Sigmoid colon (tissue), 7 donors: Measurements from ENCODE around the gene PTPN1. TPM values are rescaled to one million over a fixed set of nuclear protein-coding genes. Genes with fewer than 3 reads are reported as not detected.

Experiments used
- DNase-seq: peaks from one replicate; pipeline ENCODE4 v3.0.0-alpha.2; 2019
- H3K27ac ChIP-seq, 4 donors: fragments of 200-600 bp; sonication (generic); one replicate each; pipeline ENCODE4 v1.5.1; 2016 to 2019; ENCODE audit warnings: mild to moderate bottlenecking in 1 of 4
- H3K27me3 ChIP-seq, 3 donors: fragments of 200-600 bp; sonication (generic); one replicate each; pipeline ENCODE4 v1.5.1; 2019; ENCODE audit warnings: mild to moderate bottlenecking in 1 of 3
- H3K36me3 ChIP-seq, 4 donors: fragments of 200-600 bp; sonication (generic); one replicate each; pipeline ENCODE4 v1.5.1; 2016 to 2019
- H3K4me1 ChIP-seq, 4 donors: fragments of 200-600 bp; sonication (generic); one replicate each; pipeline ENCODE4 v1.5.1; 2017 to 2019
- H3K4me3 ChIP-seq, 4 donors: fragments of 200-600 bp; sonication (generic); one replicate each; pipeline ENCODE4 v1.5.1; 2017 to 2019; ENCODE audit warnings: mild to moderate bottlenecking in 2 of 4, moderate library complexity in 1 of 4
- H3K9me3 ChIP-seq, 4 donors: fragments of 200-600 bp in 3 of 4; sonication (generic) in 3 of 4; one replicate each; pipeline versions ENCODE4 v1.5.1 to v1.6.1; 2013 to 2019
- EP300 ChIP-seq, 4 donors: sonication (generic); formaldehyde crosslinking; IDR thresholded peaks; one replicate each; pipeline ENCODE4 v1.6.1; 2017; ENCODE audit warnings: antibody characterized with exemption in 4 of 4
- POLR2A ChIP-seq, 2 donors: fragments of 450-650 bp; IDR thresholded peaks; one replicate each; pipeline ENCODE4 v1.6.1; 2016; ENCODE audit warnings: antibody characterized with exemption in 2 of 2, mild to moderate bottlenecking in 2 of 2, moderate library complexity in 2 of 2
- POLR2AphosphoS5 ChIP-seq, 4 donors: sonication (generic); formaldehyde crosslinking; IDR thresholded peaks; one replicate each; pipeline ENCODE4 v1.6.1; 2017; ENCODE audit warnings: antibody characterized with exemption in 4 of 4
- WGBS, 2 donors: extraction: QIAGEN DNeasy Blood & Tissue Kit; methylation state at CpG; one replicate each; pipeline ENCODE4 v1.1.7; 2013; 5-methylcytosine and 5-hydroxymethylcytosine counted together
- intact Hi-C: fragments of 100-400 bp; cut with DNase I; formaldehyde crosslinking; loops from one replicate; pipeline ENCODE4 v1.15.1; 2023
- polyA plus RNA-seq, 3 donors: library from polyadenylated mRNA; stranded (reverse); fragments of 200-250 nt; gene quantifications; one replicate each; pipeline ENCODE4 v1.2.3, GENCODE V29; 2013
- total RNA-seq, 4 donors: library from RNA; depleted of rRNA; stranded (reverse); fragments of >200 nt; gene quantifications; one replicate each; pipeline ENCODE4 v1.1.0, GENCODE V29; 2016
- TF ChIP-seq, protein P1 (sequence below), 4 experiments: fragments of 450-650 bp in 3 of 4; fragments of 200-600 bp in 1 of 4; IDR thresholded peaks; one replicate each; pipeline ENCODE4 v1.5.1; 2016 to 2019; ENCODE audit warnings: antibody characterized with exemption in 4 of 4, mild to moderate bottlenecking in 3 of 4, moderate library complexity in 2 of 4
- donor health status: healthy with polysubstance abuse.
- donor health status: Bipolar disorder and iron deficiency.
- donor health status: healthy.

The PTPN1 gene
- total and polyA plus RNA-seq, 7 donors: 14.4 to 41.5 (median 23.6) TPM

DNA sequence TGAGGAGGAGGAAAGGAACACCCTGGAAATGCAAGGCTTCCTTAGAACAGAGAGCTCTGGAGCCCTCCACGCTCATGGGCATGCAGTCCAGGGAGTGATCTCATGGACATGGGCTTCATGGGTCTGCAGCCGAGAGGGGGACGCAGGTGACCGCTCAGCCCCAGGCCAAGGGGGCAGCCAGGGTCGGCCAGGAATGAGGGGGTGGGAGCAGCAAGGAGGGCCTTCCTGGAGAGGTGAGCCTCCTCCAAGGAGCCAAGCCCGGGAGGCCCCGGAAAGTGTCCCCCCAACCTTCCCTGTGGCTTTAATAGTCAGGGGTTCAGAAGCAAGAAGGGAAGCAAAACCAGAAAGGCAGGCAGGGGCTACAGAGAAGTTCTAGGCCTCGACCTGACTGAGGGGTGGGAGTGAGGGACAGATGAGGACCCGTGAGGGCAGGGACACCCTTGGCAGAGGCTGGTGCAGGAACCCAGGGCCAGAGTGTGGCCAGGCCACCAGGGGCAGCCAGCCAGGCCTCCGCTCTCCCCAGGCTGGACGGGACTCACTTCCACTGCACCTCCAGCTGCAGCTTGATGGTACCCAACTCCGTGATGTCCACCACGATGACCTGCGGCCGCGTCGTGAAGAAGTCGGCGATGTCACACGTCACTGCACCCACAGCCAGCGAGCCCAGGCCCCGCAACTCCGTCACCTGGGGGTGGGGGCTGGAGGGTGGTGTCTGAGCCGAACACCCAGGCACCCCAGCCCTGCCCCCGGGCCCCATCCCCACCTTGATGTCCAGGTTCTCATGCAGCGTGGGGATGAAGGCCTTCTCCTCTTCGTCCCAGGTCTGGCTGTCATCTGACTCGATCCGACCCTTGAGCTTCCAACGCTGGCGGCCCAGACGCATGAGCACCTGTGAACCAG lies 97.9 kb downstream of the PTPN1 start:
- DNase-seq: no peak
- Histone ChIP-seq H3K27ac (no peak overlapping the region), H3K4me1 (no peaks in the 10 kb centered on the region), H3K27me3 (no peaks in the 10 kb centered on the region), H3K4me3 (no peak overlapping the region), H3K9me3 (no peaks in the 10 kb centered on the region), H3K36me3 (peaks cover 0 to 11% (median 0%) of the 10 kb centered on the region in 4 donors)
- WGBS, 2 donors: 91 to 93% methylated on average over 32 of the region's 32 CpGs
- TF ChIP-seq, protein P1, sequence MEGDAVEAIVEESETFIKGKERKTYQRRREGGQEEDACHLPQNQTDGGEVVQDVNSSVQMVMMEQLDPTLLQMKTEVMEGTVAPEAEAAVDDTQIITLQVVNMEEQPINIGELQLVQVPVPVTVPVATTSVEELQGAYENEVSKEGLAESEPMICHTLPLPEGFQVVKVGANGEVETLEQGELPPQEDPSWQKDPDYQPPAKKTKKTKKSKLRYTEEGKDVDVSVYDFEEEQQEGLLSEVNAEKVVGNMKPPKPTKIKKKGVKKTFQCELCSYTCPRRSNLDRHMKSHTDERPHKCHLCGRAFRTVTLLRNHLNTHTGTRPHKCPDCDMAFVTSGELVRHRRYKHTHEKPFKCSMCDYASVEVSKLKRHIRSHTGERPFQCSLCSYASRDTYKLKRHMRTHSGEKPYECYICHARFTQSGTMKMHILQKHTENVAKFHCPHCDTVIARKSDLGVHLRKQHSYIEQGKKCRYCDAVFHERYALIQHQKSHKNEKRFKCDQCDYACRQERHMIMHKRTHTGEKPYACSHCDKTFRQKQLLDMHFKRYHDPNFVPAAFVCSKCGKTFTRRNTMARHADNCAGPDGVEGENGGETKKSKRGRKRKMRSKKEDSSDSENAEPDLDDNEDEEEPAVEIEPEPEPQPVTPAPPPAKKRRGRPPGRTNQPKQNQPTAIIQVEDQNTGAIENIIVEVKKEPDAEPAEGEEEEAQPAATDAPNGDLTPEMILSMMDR (IDR thresholded peaks at IDR 0.05): no peak
- no peak for TF ChIP-seq POLR2A (IDR thresholded peaks at IDR 0.05)
- TF ChIP-seq EP300 (IDR thresholded peaks at IDR 0.05): no peak
- TF ChIP-seq POLR2AphosphoS5 (IDR thresholded peaks at IDR 0.05): no peak
- intact Hi-C loops: no loop called here

DNA sequence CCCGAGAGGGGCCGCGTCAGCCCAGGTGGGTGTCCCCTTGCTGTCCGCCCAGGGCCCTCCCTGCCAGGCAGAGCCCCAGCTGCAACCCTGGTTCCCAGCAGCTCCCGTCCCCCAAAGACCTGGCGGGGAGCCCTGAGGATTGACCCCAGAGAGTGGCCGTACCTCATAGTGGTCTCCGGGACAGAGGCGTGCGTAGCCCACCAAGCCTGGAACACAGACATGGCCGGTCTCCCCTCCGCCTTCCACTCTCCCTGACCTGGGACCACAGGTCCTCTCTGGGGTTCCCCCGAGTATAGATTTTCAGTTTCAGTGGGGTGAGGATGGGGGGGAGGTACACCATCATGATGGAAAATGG lies 98.5 kb downstream of the PTPN1 start:
- WGBS, 2 donors: 95% methylated on average over 13 of the region's 13 CpGs
- Histone ChIP-seq H3K36me3 (peaks cover 0 to 11% (median 0%) of the 10 kb centered on the region in 4 donors), H3K27ac (no peak overlapping the region), H3K27me3 (no peaks in the 10 kb centered on the region), H3K4me1 (no peaks in the 10 kb centered on the region), H3K4me3 (no peak overlapping the region), H3K9me3 (no peaks in the 10 kb centered on the region)
- intact Hi-C loops: no loop called here
- no peak for DNase-seq
- TF ChIP-seq EP300 (IDR thresholded peaks at IDR 0.05): no peak
- TF ChIP-seq POLR2A (IDR thresholded peaks at IDR 0.05): no peak
- TF ChIP-seq, protein P1 (IDR thresholded peaks at IDR 0.05): no peak
- TF ChIP-seq POLR2AphosphoS5 (IDR thresholded peaks at IDR 0.05): no peak

DNA sequence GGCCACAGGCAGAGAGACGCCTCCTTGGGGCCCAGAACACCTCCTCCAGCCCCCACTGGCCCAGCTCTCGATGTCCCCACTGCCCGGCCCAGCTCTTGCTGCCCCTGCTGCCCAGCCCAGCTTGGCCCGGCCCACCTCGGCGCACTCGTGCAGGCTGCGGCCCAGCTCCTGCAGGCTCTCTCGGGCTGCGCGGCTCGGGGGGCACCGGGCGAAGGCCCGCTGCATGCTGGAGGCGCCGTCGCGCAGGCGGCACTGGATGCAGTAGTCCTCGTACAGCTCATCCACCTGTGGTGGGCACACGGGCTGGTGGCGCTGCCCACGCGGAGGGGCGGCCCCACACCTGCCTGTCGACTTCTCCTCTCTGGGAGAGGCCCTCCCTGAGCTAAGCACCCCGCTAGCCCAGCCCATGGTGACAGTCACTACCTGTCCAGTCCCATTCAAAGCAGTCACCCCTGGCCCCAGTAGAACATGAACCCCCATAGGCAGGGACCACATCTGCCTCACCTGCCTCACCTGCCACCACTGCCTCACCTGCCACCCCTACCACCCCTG lies 99.3 kb downstream of the PTPN1 start:
- H3K4me3 ChIP-seq: no peak overlapping the region
- WGBS, 2 donors: 95% methylated on average over 28 of the region's 28 CpGs

DNA sequence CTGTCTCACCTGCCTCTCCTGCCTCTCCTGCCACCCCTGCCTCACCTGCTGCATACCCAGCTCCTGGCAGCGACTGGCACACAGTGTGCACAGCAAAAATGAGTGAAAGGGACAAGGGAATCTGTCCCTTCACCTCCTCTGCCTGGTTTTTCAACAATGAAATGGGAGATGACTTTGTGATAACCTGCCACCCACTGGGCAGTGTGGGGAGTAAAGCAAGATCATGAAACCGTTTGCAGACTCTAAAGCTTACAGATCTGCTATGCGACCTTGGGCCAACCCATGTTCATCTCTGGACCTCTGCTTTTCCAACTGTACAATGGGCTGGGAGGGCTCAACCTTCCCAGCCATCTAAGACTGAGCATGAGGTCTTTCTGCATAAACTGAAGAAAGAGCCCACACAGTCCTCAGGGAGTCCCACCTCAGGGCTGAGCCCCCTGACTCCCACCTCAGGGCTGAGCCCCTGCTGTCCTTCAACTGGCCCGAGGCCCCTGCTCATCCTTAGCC lies 100.1 kb downstream of the PTPN1 start:
- intact Hi-C loops: no loop called here
- DNase-seq: no peak
- Histone ChIP-seq H3K27me3 (no peaks in the 10 kb centered on the region), H3K9me3 (no peaks in the 10 kb centered on the region), H3K27ac (no peak overlapping the region), H3K36me3 (peaks cover 0 to 5% (median 0%) of the 10 kb centered on the region in 4 donors), H3K4me1 (no peaks in the 10 kb centered on the region), H3K4me3 (no peak overlapping the region)
- TF ChIP-seq, protein P1 (IDR thresholded peaks at IDR 0.05): no peak
- no peak for TF ChIP-seq POLR2A (IDR thresholded peaks at IDR 0.05)
- no peak for TF ChIP-seq EP300 (IDR thresholded peaks at IDR 0.05)
- TF ChIP-seq POLR2AphosphoS5 (IDR thresholded peaks at IDR 0.05): no peak
- WGBS, 2 donors: 59 to 80% methylated on average over 4 of the region's 4 CpGs

More for the DNA sequence above, 99.3 kb downstream of the PTPN1 start:
- no peak for DNase-seq
- no peaks in the 10 kb centered on the region for H3K4me1 ChIP-seq
- H3K27me3 ChIP-seq: no peaks in the 10 kb centered on the region
- intact Hi-C loops: no loop called here
- TF ChIP-seq EP300 (IDR thresholded peaks at IDR 0.05) (no peak), POLR2A (IDR thresholded peaks at IDR 0.05) (no peak), POLR2AphosphoS5 (IDR thresholded peaks at IDR 0.05) (no peak)
- TF ChIP-seq, protein P1 (IDR thresholded peaks at IDR 0.05): no peak
- H3K9me3 ChIP-seq: no peaks in the 10 kb centered on the region
- peaks cover 0 to 11% (median 0%) of the 10 kb centered on the region in 4 donors for H3K36me3 ChIP-seq
- H3K27ac ChIP-seq: no peak overlapping the region
